ENCODE results near the gene LTBP1. TPM values are rescaled to one million over a fixed set of nuclear protein-coding genes. Genes with fewer than 3 reads are reported as not detected.

LTBP1 gene
- total RNA-seq, 2 experiments from 2014 or later = 0.18 TPM; not detected in 1

DNA sequence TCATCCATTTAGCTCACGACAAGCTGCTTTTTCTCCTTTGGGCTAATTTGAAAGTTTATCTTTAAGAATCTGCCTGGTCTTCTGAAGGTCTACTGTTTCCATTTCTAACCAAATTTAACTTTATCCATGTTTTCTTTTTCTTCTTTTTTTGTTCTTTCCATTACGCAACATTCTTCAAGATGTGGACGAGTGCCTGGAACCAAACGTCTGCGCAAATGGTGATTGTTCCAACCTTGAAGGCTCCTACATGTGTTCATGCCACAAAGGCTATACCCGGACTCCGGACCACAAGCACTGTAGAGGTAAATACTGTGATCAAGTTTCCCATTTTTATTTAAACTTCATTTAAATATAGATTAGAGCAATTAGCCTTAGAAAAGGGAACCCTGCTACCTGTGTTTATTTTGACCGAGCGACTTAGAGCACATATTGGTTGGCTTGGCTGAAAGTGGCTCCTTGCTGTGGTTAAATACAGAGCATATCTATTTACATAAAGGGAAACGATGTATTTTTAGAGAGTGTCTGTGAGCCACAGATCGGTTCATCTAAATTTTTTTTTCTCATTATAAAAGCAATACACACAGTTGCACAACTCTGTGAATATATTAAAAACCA lies 346.3 kb downstream of the LTBP1 start:
- no peak for TF ChIP-seq CTCF (IDR thresholded peaks at IDR 0.05)
- no peaks in the 10 kb centered on the region for H3K9me3 Mint-ChIP-seq
- H3K4me3 Mint-ChIP-seq = no peak overlapping the region
- no peak overlapping the region for H3K27ac Mint-ChIP-seq
- ChIA-PET CTCF (no interaction called here), POLR2A (no interaction called here)
- no peak for DNase-seq
- intact Hi-C loops (cut with micrococcal nuclease) = no loop called here
- ATAC-seq = no peak
- H3K36me3 Mint-ChIP-seq (ENCODE audit: low read depth) = no peaks in the 10 kb centered on the region
- H3K27me3 Mint-ChIP-seq = no peaks in the 10 kb centered on the region
- no peaks in the 10 kb centered on the region for H3K4me1 Mint-ChIP-seq (ENCODE audit: low read depth)

- CTCF ChIA-PET = no interaction called here
- no peaks in the 10 kb centered on the region for H3K4me1 Mint-ChIP-seq (ENCODE audit: low read depth)
- ATAC-seq = no peak
- no peak for DNase-seq
- intact Hi-C loops (cut with micrococcal nuclease) = no loop called here
- no peaks in the 10 kb centered on the region for H3K27me3 Mint-ChIP-seq
- H3K4me3 Mint-ChIP-seq = no peak overlapping the region
- POLR2A ChIA-PET = no interaction called here
- H3K36me3 Mint-ChIP-seq (ENCODE audit: low read depth) = no peaks in the 10 kb centered on the region
- no peaks in the 10 kb centered on the region for H3K9me3 Mint-ChIP-seq
- H3K27ac Mint-ChIP-seq = no peak overlapping the region
- no peak for TF ChIP-seq CTCF (IDR thresholded peaks at IDR 0.05)
Observed at GRCh38 chr2:33298233-33298632, 351.5 kb downstream of the LTBP1 start.

DNA sequence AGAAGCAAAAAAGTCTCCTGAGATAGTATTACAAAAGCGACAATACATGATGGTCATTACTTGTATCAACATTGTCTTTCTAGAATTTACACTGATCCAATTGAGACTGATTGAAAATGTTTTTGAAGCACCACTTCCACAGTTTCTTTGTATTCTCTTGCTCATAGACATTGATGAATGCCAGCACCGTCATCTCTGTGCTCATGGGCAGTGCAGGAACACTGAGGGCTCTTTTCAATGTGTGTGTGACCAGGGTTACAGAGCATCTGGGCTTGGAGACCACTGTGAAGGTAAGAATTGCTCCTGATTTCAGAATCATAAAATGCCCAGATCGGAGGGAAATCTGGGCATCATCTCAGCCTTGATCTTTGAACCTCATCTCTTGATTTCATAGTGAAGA lies 354.6 kb downstream of the LTBP1 start:
- ATAC-seq (no peak), DNase-seq (no peak)
- Mint-ChIP-seq H3K36me3 (ENCODE audit: low read depth) (no peaks in the 10 kb centered on the region), H3K4me3 (no peak overlapping the region), H3K4me1 (ENCODE audit: low read depth) (no peaks in the 10 kb centered on the region), H3K9me3 (no peaks in the 10 kb centered on the region), H3K27me3 (no peaks in the 10 kb centered on the region), H3K27ac (no peak overlapping the region)
- no peak for TF ChIP-seq CTCF (IDR thresholded peaks at IDR 0.05)
- POLR2A ChIA-PET = no interaction called here
- CTCF ChIA-PET = no interaction called here
- intact Hi-C loops (cut with micrococcal nuclease) = no loop called here

GRCh38 chr2:33302348-33302747 lies 355.6 kb downstream of the LTBP1 start:
- Mint-ChIP-seq H3K36me3 (ENCODE audit: low read depth) (no peaks in the 10 kb centered on the region), H3K4me3 (no peak overlapping the region), H3K27me3 (no peaks in the 10 kb centered on the region), H3K9me3 (no peaks in the 10 kb centered on the region), H3K4me1 (ENCODE audit: low read depth) (no peaks in the 10 kb centered on the region), H3K27ac (no peak overlapping the region)
- intact Hi-C loops (cut with micrococcal nuclease) = no loop called here
- POLR2A ChIA-PET = no interaction called here
- CTCF ChIA-PET = no interaction called here
- ATAC-seq = no peak
- DNase-seq = no peak
- TF ChIP-seq CTCF (IDR thresholded peaks at IDR 0.05) = no peak

DNA sequence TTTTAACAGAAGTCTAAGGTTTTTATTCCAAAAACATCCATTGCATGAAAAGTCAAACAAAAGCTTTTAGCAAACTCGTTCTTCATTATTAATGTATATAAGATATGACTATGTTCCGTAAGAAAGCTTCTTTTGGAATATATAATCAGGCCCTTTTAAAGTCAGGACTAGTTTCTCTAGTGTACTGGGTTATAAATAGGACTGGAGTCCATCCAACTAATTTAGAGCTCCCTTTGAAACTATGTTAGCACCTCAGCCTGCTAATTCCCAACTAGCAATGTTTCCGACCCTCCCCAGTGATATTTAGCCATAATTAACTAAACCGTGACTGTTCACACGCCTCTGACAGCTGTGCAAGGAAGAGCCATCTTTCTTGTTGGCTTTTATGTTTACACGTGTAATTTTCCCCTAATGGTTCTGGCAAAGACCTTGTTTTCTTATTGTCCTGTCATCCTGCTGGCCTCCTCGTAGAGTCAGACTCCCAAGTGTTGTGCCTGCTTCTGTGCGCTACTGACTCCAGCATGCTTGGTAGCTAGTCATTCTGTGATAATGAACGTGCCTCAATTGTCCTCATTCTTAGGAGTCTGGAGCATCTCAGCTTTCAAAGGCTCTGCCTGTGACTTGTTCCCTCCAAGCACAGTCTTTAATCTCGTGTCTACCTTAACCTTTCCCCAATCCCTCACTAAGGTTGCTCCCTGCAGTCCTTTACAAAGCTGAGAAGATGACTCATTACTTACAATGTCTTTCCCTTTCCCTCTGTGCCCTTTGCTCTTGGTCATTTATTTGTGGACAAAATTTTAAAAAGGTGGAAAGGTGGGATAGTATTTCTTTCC lies 357.5 kb downstream of the LTBP1 start:
- TF ChIP-seq CTCF (IDR thresholded peaks at IDR 0.05) = no peak
- Mint-ChIP-seq H3K4me3 (no peak overlapping the region), H3K4me1 (ENCODE audit: low read depth) (no peaks in the 10 kb centered on the region), H3K36me3 (ENCODE audit: low read depth) (no peaks in the 10 kb centered on the region), H3K27ac (no peak overlapping the region), H3K9me3 (no peaks in the 10 kb centered on the region), H3K27me3 (no peaks in the 10 kb centered on the region)
- intact Hi-C loops (cut with micrococcal nuclease) = no loop called here
- ChIA-PET POLR2A (no interaction called here), CTCF (no interaction called here)
- DNase-seq = no peak
- no peak for ATAC-seq
